H9 (cell line): Measurements from ENCODE around the gene RACGAP1. TPM values are rescaled to one million over a fixed set of nuclear protein-coding genes. Genes with fewer than 3 reads are reported as not detected.

ENCODE experiments used
- DNase-seq: peaks from one replicate; pipeline ENCODE4 v3.0.0-alpha.2; 2017
- H2AFZ ChIP-seq: one replicate; pipeline ENCODE4 v1.6.1; 2013; ENCODE audit warnings: mild to moderate bottlenecking, low read length, control low read depth, moderate library complexity
- H2AK5ac ChIP-seq: 2 replicates; pipeline ENCODE4 v1.6.1; 2013; ENCODE audit warnings: low read length, control low read depth, mixed read lengths; ENCODE audit not compliant: insufficient read length
- H2BK120ac ChIP-seq: one replicate; pipeline ENCODE4 v1.6.1; 2013; ENCODE audit warnings: low read depth, mild to moderate bottlenecking, low read length, control low read depth, inconsistent platforms; ENCODE audit not compliant: poor library complexity, severe bottlenecking
- H2BK12ac ChIP-seq: 2 replicates; pipeline ENCODE4 v1.6.1; 2013; ENCODE audit warnings: low read length, control low read depth, mixed read lengths, low read depth; ENCODE audit not compliant: insufficient read length
- H2BK15ac ChIP-seq: 2 replicates; pipeline ENCODE4 v1.6.1; 2013; ENCODE audit warnings: low read depth, low read length, control low read depth
- H2BK20ac ChIP-seq: one replicate; pipeline ENCODE4 v1.6.1; 2013; ENCODE audit warnings: low read depth, mild to moderate bottlenecking, low read length, control low read depth, inconsistent platforms; ENCODE audit not compliant: poor library complexity, severe bottlenecking
- H2BK5ac ChIP-seq: 2 replicates; pipeline ENCODE4 v1.6.1; 2013; ENCODE audit warnings: low read length, control low read depth, mixed read lengths; ENCODE audit not compliant: insufficient read length
- H3K14ac ChIP-seq: 2 replicates; pipeline ENCODE4 v1.6.1; 2013; ENCODE audit warnings: low read length, control low read depth; ENCODE audit not compliant: insufficient read depth
- H3K18ac ChIP-seq: 2 replicates; pipeline ENCODE4 v1.6.1; 2013; ENCODE audit warnings: low read depth, mild to moderate bottlenecking, mixed read lengths, low read length, control low read depth; ENCODE audit not compliant: insufficient read length
- H3K23ac ChIP-seq: 2 replicates; pipeline ENCODE4 v1.6.1; 2013; ENCODE audit warnings: low read length, control low read depth, mixed read lengths, low read depth; ENCODE audit not compliant: insufficient read length
- H3K23me2 ChIP-seq: 2 replicates; pipeline ENCODE4 v1.6.1; 2013; ENCODE audit warnings: low read depth, mild to moderate bottlenecking, mixed read lengths, low read length, control low read depth; ENCODE audit not compliant: insufficient read length, poor library complexity, severe bottlenecking
- H3K27ac ChIP-seq: 2 replicates; pipeline ENCODE4 v1.5.1; 2013; ENCODE audit warnings: low read length, control low read depth, mixed read lengths, low read depth; ENCODE audit not compliant: insufficient read length
- H3K27me3 ChIP-seq: 2 replicates; pipeline ENCODE4 v1.6.1; 2013; ENCODE audit warnings: low read length, control low read depth, inconsistent platforms; ENCODE audit not compliant: insufficient read depth
- H3K4ac ChIP-seq: 2 replicates; pipeline ENCODE4 v1.6.1; 2013; ENCODE audit warnings: low read depth, mild to moderate bottlenecking, control low read depth, inconsistent platforms, low read length, moderate library complexity
- H3K4me1 ChIP-seq: 2 replicates; pipeline ENCODE4 v1.6.1; 2013; ENCODE audit warnings: low read length, control low read depth, inconsistent platforms; ENCODE audit not compliant: insufficient read depth
- H3K4me2 ChIP-seq: 2 replicates; pipeline ENCODE4 v1.6.1; 2013; ENCODE audit warnings: low read length, control low read depth, mixed read lengths; ENCODE audit not compliant: insufficient read length, insufficient read depth
- H3K56ac ChIP-seq: 2 replicates; pipeline ENCODE4 v1.6.1; 2013; ENCODE audit warnings: low read depth, mild to moderate bottlenecking, mixed read lengths, low read length, control low read depth; ENCODE audit not compliant: insufficient read length
- H3K79me1 ChIP-seq: 2 replicates; pipeline ENCODE4 v1.6.1; 2013; ENCODE audit warnings: low read depth, mild to moderate bottlenecking, moderate library complexity, low read length, control low read depth, inconsistent platforms; ENCODE audit not compliant: insufficient read depth, poor library complexity, severe bottlenecking
- H3K79me2 ChIP-seq: 2 replicates; pipeline ENCODE4 v1.6.1; 2013; ENCODE audit warnings: low read length, control low read depth, inconsistent platforms; ENCODE audit not compliant: insufficient read depth
- H3K9ac ChIP-seq: 2 replicates; pipeline ENCODE4 v1.6.1; 2013; ENCODE audit warnings: low read length, control low read depth, mixed read lengths; ENCODE audit not compliant: insufficient read length; ENCODE audit errors: extremely low read depth
- H3K9me3 ChIP-seq: one replicate; pipeline ENCODE4 v1.6.1; 2013; ENCODE audit warnings: low read depth, low read length, inconsistent platforms; ENCODE audit not compliant: control insufficient read depth
- H3T11ph ChIP-seq: one replicate; pipeline ENCODE4 v1.6.1; 2013; ENCODE audit warnings: mild to moderate bottlenecking, low read length, control low read depth, inconsistent platforms
- H4K20me1 ChIP-seq: one replicate; pipeline ENCODE4 v1.6.1; 2013; ENCODE audit not compliant: control insufficient read depth, insufficient read length, insufficient read depth
- H4K5ac ChIP-seq: 2 replicates; pipeline ENCODE4 v1.6.1; 2013; ENCODE audit warnings: low read depth, mild to moderate bottlenecking, mixed read lengths, low read length, control low read depth; ENCODE audit not compliant: insufficient read length
- H4K8ac ChIP-seq: replicated peaks from 2 replicates; pipeline ENCODE4 v1.6.1; 2013; ENCODE audit warnings: low read length, control low read depth, mixed read lengths, low read depth; ENCODE audit not compliant: insufficient read length
- H4K91ac ChIP-seq: 2 replicates; pipeline ENCODE4 v1.6.1; 2013; ENCODE audit warnings: low read depth, mild to moderate bottlenecking, moderate library complexity, mixed read lengths, low read length, control low read depth; ENCODE audit not compliant: insufficient read length
- H3K27ac Mint-ChIP-seq, 3 experiments: 2 replicates in 2 of 3; 3 replicates in 1 of 3; pipeline ENCODE4 v1.8.0; 2020 to 2021; ENCODE audit warnings: mixed read lengths in 3 of 3, mild to moderate bottlenecking in 1 of 3, moderate library complexity in 1 of 3
- H3K27me3 Mint-ChIP-seq: 2 replicates; pipeline ENCODE4 v1.8.0; 2021; ENCODE audit warnings: low read depth, mild to moderate bottlenecking, moderate library complexity, mixed read lengths
- H3K36me3 Mint-ChIP-seq, 3 experiments: 2 replicates in 2 of 3; 3 replicates in 1 of 3; pipeline ENCODE4 v1.8.0; 2020 to 2021; ENCODE audit warnings: low read depth in 3 of 3, mixed read lengths in 3 of 3; ENCODE audit not compliant: insufficient read depth in 1 of 3
- H3K4me1 Mint-ChIP-seq, 2 experiments: 2 replicates each; pipeline ENCODE4 v1.8.0; 2020; ENCODE audit warnings: mixed read lengths in 2 of 2
- H3K4me3 Mint-ChIP-seq, 2 experiments: 2 replicates in 1 of 2; 3 replicates in 1 of 2; pipeline ENCODE4 v1.8.0; 2020 to 2021; ENCODE audit warnings: mild to moderate bottlenecking in 2 of 2, mixed read lengths in 2 of 2, moderate library complexity in 1 of 2
- H3K9me3 Mint-ChIP-seq, 2 experiments: 2 replicates in 1 of 2; 3 replicates in 1 of 2; pipeline ENCODE4 v1.8.0; 2020; ENCODE audit warnings: mild to moderate bottlenecking in 2 of 2, mixed read lengths in 2 of 2, moderate library complexity in 1 of 2
- WGBS: extraction: QIAGEN DNeasy Blood & Tissue Kit; methylation state at CpG from one replicate; pipeline ENCODE4 v1.1.7; 2013; ENCODE audit warnings: missing lambda C conversion rate, low lambda C conversion rate, mixed read lengths; ENCODE audit not compliant: insufficient read length; ENCODE audit errors: extremely low coverage; 5-methylcytosine and 5-hydroxymethylcytosine counted together
- total RNA-seq: library from RNA; stranded (reverse); gene quantifications from 2 replicates; pipeline ENCODE4 v1.2.1, GENCODE V29; 2021
- TF ChIP-seq, protein P1 (sequence below): fragments of 200-600 bp; sonication (generic); conservative IDR thresholded peaks from 3 replicates; pipeline ENCODE4 v1.8.0; 2021; ENCODE audit warnings: antibody characterized with exemption, mild to moderate bottlenecking

Gene RACGAP1
- total RNA-seq, 1 experiment from 2014 or later, result 64.8 TPM

DNA sequence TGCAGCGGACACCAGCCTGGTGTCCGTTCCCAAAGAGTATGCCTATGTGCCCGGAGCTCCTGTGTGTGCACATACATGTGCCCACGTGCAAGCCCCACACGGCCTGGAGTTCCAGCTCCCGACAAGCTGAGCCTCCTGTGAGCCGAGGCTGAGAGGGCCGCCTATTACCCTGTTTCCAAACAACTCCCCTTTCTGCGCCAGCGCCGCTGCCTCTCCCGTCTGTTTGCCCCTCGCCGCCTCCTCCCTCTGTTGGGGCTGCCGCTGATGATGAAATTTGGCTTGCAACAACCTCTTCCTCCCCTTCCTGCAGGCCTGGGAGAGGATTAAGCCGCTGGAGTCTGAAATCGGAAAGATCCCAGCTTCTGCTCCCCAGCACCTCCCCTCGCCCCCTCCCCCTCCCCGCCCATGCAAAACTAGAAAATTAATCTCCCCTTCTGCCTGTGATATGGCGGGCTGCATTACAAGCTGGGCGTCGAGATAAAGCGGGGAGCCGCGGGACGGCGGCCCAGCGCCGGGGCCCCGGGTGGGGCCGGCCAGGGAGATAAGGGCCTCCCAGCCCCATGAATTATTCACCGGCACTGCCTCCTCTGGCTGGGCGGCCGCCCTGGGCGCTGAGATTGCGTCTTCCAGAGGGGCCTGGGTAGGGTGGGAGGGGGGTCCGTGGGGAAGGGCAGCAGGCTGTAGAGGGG, 25.3 kb upstream of the RACGAP1 start:
- DNase-seq, result peak; percentile 69
- H2BK12ac ChIP-seq, result no peak overlapping the region
- H4K20me1 ChIP-seq, result peaks cover 2% of the 10 kb centered on the region
- H3K18ac ChIP-seq, result peak overlapping the region; percentile 82
- no peak overlapping the region for H3T11ph ChIP-seq
- Mint-ChIP-seq H3K4me1 (peaks cover 13 to 17% of the 10 kb centered on the region in 2 experiments), H3K4me3 (peak overlapping the region; percentile 60 to 71), H3K36me3 (no peaks in the 10 kb centered on the region), H3K9me3 (no peaks in the 10 kb centered on the region), H3K27me3 (peaks cover 87% of the 10 kb centered on the region), H3K27ac (no peak overlapping the region)
- H3K9ac ChIP-seq, result no peak overlapping the region
- H3K14ac ChIP-seq, result peak overlapping the region; percentile 60; the same call in 1 of the 2 replicates
- TF ChIP-seq, protein P1, sequence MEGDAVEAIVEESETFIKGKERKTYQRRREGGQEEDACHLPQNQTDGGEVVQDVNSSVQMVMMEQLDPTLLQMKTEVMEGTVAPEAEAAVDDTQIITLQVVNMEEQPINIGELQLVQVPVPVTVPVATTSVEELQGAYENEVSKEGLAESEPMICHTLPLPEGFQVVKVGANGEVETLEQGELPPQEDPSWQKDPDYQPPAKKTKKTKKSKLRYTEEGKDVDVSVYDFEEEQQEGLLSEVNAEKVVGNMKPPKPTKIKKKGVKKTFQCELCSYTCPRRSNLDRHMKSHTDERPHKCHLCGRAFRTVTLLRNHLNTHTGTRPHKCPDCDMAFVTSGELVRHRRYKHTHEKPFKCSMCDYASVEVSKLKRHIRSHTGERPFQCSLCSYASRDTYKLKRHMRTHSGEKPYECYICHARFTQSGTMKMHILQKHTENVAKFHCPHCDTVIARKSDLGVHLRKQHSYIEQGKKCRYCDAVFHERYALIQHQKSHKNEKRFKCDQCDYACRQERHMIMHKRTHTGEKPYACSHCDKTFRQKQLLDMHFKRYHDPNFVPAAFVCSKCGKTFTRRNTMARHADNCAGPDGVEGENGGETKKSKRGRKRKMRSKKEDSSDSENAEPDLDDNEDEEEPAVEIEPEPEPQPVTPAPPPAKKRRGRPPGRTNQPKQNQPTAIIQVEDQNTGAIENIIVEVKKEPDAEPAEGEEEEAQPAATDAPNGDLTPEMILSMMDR, result no peak
- H2AK5ac ChIP-seq, result no peak overlapping the region
- H3K23ac ChIP-seq, result no peak overlapping the region
- H2BK5ac ChIP-seq, result no peak overlapping the region
- peak overlapping the region; percentile 57 for H3K4me2 ChIP-seq
- H3K4me1 ChIP-seq, result no peaks in the 10 kb centered on the region; the same call in 1 of the 2 replicates
- H4K5ac ChIP-seq, result no peak overlapping the region
- H3K79me2 ChIP-seq, result no peaks in the 10 kb centered on the region
- peaks cover 37% of the 10 kb centered on the region for H3K27me3 ChIP-seq
- H3K23me2 ChIP-seq, result peaks cover 10% of the 10 kb centered on the region
- no CpG with 5 or more reads among the region's 37 CpGs for WGBS
- H3K27ac ChIP-seq, result no peak overlapping the region
- no peak overlapping the region for H2AFZ ChIP-seq
- no peaks in the 10 kb centered on the region for H3K79me1 ChIP-seq
- H3K4ac ChIP-seq, result no peak overlapping the region
- H3K56ac ChIP-seq, result no peak overlapping the region
- no peak overlapping the region for H4K8ac ChIP-seq
- no peak overlapping the region for H4K91ac ChIP-seq
- no peaks in the 10 kb centered on the region for H3K9me3 ChIP-seq
- H2BK120ac ChIP-seq, result no peak overlapping the region
- H2BK20ac ChIP-seq, result no peak overlapping the region
- no peak overlapping the region for H2BK15ac ChIP-seq
